Measurements from ENCODE around the gene SMYD2. TPM values are rescaled to one million over a fixed set of nuclear protein-coding genes. Genes with fewer than 3 reads are reported as not detected.

SMYD2 gene
- total and polyA plus RNA-seq, 2 of the 8 experiments (the other 6 are each of a cell fraction or from before 2014, with no cell fraction given): 3.0 to 5.2 TPM

GRCh38 chr1:214305164-214305751 lies 24.3 kb downstream of the SMYD2 start:
- H2BK120ac ChIP-seq (replicated peaks; ENCODE audit: low read depth, low read length): no peak overlapping the region
- H3K14ac ChIP-seq (ENCODE audit: insufficient read length): no peak overlapping the region
- DNase-seq (ENCODE audit: low read depth in 1 of 2, low spot score in 2 of 2) (no peak), FAIRE-seq (no peak)
- H3K36me3 ChIP-seq (ENCODE audit: control insufficient read depth in 2 of 4, insufficient read depth in 4 of 4, low read length in 3 of 4): no peaks in the 10 kb centered on the region
- no peak overlapping the region for H3K9ac ChIP-seq (replicated peaks in 1 of 4; ENCODE audit: extremely low read depth in 1 of 4, low read depth in 3 of 4, low read length in 3 of 4)
- H3K79me1 ChIP-seq (ENCODE audit: low read depth, low read length): no peaks in the 10 kb centered on the region
- H3K23me2 ChIP-seq (ENCODE audit: low read depth, low read length): no peaks in the 10 kb centered on the region
- CTCF ChIA-PET (ENCODE audit: partially characterized antibody): interaction anchor here (1.2 to 10.7 kb wide), 7 partner anchors 7 to 74 kb away, joined by 3 to 108 read pairs (median 18); no protein-coding TSS in a partner anchor
- no peak overlapping the region for H4K91ac ChIP-seq (replicated peaks; ENCODE audit: insufficient read length, low read length)
- H3K4ac ChIP-seq (replicated peaks; ENCODE audit: insufficient read length, low read depth, low read length): no peak overlapping the region
- TF ChIP-seq SP1 (IDR thresholded peaks at IDR 0.05; ENCODE audit: low read depth, low read length) (no peak), TAF7 (optimal IDR thresholded peaks at IDR 0.05; ENCODE audit: borderline replicate concordance, low read depth, low read length) (no peak)
- H2AFZ ChIP-seq (ENCODE audit: low read length): no peak overlapping the region
- no peak overlapping the region for H3K56ac ChIP-seq (replicated peaks; ENCODE audit: insufficient read length, low read depth, low read length)
- H3K4me1 ChIP-seq (replicated peaks in 1 of 4; ENCODE audit: control insufficient read depth in 3 of 4, insufficient read depth in 4 of 4, low read length in 3 of 4): peaks cover 0 to 3% (median 2%) of the 10 kb centered on the region in 4 experiments; a peak in 4 of 7 replicates
- POLR2A ChIA-PET (ENCODE audit: partially characterized antibody): no interaction called here
- no peaks in the 10 kb centered on the region for H4K20me1 ChIP-seq (replicated peaks in 1 of 2; ENCODE audit: control insufficient read depth in 1 of 2, insufficient read depth in 2 of 2, low read length in 2 of 2)
- no peaks in the 10 kb centered on the region for H3K9me3 ChIP-seq (ENCODE audit: insufficient read depth in 2 of 2, low read depth in 1 of 2, low read length in 1 of 2)
- no peak overlapping the region for H3K23ac ChIP-seq (ENCODE audit: insufficient read length)
- 91% methylated on average over 9 of the region's 9 CpGs; no CpG with 5 or more reads in 1 of the 2 experiments for WGBS, 2 experiments (ENCODE audit: extremely low coverage in 1 of 2, insufficient coverage in 1 of 2, insufficient read length in 1 of 2, insufficient replicate concordance in 2 of 2, low coverage in 1 of 2, low lambda C conversion rate in 2 of 2, missing lambda C conversion rate in 1 of 2)
- H2BK12ac ChIP-seq (ENCODE audit: low read depth, low read length): no peak overlapping the region
- no peak overlapping the region for H3K27ac ChIP-seq (ENCODE audit: low read depth, low read length)
- no peak overlapping the region for H2BK5ac ChIP-seq (ENCODE audit: low read depth, low read length)
- H4K8ac ChIP-seq (ENCODE audit: extremely low read depth, insufficient read depth, low read length): no peak overlapping the region; the same call in 1 of the 2 replicates
- no peak overlapping the region for H3K4me2 ChIP-seq (ENCODE audit: insufficient read depth in 1 of 2, low read depth in 2 of 2, low read length in 2 of 2)
- peaks cover 0 to 9% (median 0%) of the 10 kb centered on the region in 4 experiments; a peak in 1 of 7 replicates for H3K27me3 ChIP-seq (replicated peaks in 1 of 4; ENCODE audit: control insufficient read depth in 3 of 4, extremely low read depth in 1 of 4, insufficient read depth in 3 of 4, low read length in 3 of 4)
- H3K18ac ChIP-seq (ENCODE audit: extremely low read depth, low read length): no peak overlapping the region
- H2BK20ac ChIP-seq (ENCODE audit: low read length): no peak overlapping the region
- no peak overlapping the region for H3K4me3 ChIP-seq (ENCODE audit: extremely low read depth in 1 of 4, insufficient read depth in 2 of 4, low read depth in 3 of 4, low read length in 4 of 4)
- H3K79me2 ChIP-seq (ENCODE audit: control insufficient read depth in 1 of 2, insufficient read depth in 2 of 2, low read length in 2 of 2): no peaks in the 10 kb centered on the region
- H2BK15ac ChIP-seq (ENCODE audit: low read length): no peak overlapping the region
- no peak overlapping the region for H2AK5ac ChIP-seq (ENCODE audit: low read depth, low read length)
- no peak overlapping the region for H4K5ac ChIP-seq (ENCODE audit: insufficient read length, low read depth, low read length)

All from H1 (cell line).